Lower lobe of right lung (tissue), 2 donors: ENCODE data around the gene CD27. TPM values are rescaled to one million over a fixed set of nuclear protein-coding genes. Genes with fewer than 3 reads are reported as not detected.

ENCODE experiments used
- ATAC-seq, 2 donors: fragments of 200-7000 bp; cut with Tn5 transposase; one replicate each; pipeline ENCODE4 v1.9.1; 2020 to 2022; ENCODE audit warnings: mild to moderate bottlenecking in 2 of 2, moderate library complexity in 2 of 2
- DNase-seq: peaks from one replicate; pipeline ENCODE4 v3.0.0-alpha.2; 2020
- H3K27ac ChIP-seq: fragments of 200-600 bp; one replicate; pipeline ENCODE4 v1.8.0; 2022
- H3K27me3 ChIP-seq: fragments of 200-600 bp; one replicate; pipeline ENCODE4 v1.8.0; 2022; ENCODE audit warnings: low read depth
- H3K36me3 ChIP-seq: fragments of 200-600 bp; one replicate; pipeline ENCODE4 v1.8.0; 2022; ENCODE audit warnings: mild to moderate bottlenecking
- H3K4me1 ChIP-seq: fragments of 200-600 bp; one replicate; pipeline ENCODE4 v1.8.0; 2022
- H3K4me3 ChIP-seq: fragments of 200-600 bp; one replicate; pipeline ENCODE4 v1.8.0; 2022; ENCODE audit warnings: mild to moderate bottlenecking
- H3K9me3 ChIP-seq: fragments of 200-600 bp; one replicate; pipeline ENCODE4 v1.8.0; 2022
- CTCF ChIP-seq: fragments of 200-600 bp; IDR thresholded peaks from one replicate; pipeline ENCODE4 v1.8.0; 2022; ENCODE audit warnings: antibody characterized with exemption, mild to moderate bottlenecking
- intact Hi-C: fragments of 100-400 bp; cut with DNase I; formaldehyde crosslinking; loops from one replicate; pipeline ENCODE4 v1.11.0; 2022
- total RNA-seq: library from RNA; stranded (reverse); fragmentation: NEBNext Ultra II Directional; extraction: Animal tissue kit (Norgen Biotek cat#: 25700); gene quantifications from one replicate; pipeline ENCODE4 v1.2.1, GENCODE V29; 2021
- donor health status: DM: no; HTN: yes; CAD: no; lungs with severe emphysema.

Gene CD27
- total RNA-seq, 1 donor from 2014 or later: 2.3 TPM

- Histone ChIP-seq H3K27me3 (no peaks in the 10 kb centered on the region), H3K36me3 (peaks cover 98% of the 10 kb centered on the region), H3K27ac (peak overlapping the region; percentile 50), H3K9me3 (no peaks in the 10 kb centered on the region), H3K4me1 (peaks cover 56% of the 10 kb centered on the region), H3K4me3 (peak overlapping the region; percentile 7)
- no peak for TF ChIP-seq CTCF
- DNase-seq (peak; percentile 85), ATAC-seq (peak; percentile 82 to 86)
- intact Hi-C loops: no loop called here
Observed at GRCh38 chr12:6461401-6462233, 16.9 kb downstream of the CD27 start.

- Histone ChIP-seq H3K4me1 (peaks cover 56% of the 10 kb centered on the region), H3K36me3 (peaks cover 98% of the 10 kb centered on the region), H3K9me3 (no peaks in the 10 kb centered on the region), H3K27me3 (no peaks in the 10 kb centered on the region), H3K4me3 (peak overlapping the region; percentile 7), H3K27ac (peak overlapping the region; percentile 50)
- ATAC-seq: no peak
- TF ChIP-seq CTCF: no peak
- intact Hi-C loops: no loop called here
- no peak for DNase-seq
Observed at GRCh38 chr12:6462234-6462995, 17.7 kb downstream of the CD27 start.

GRCh38 chr12:6463216-6463615 is 18.5 kb downstream of the CD27 start:
- ATAC-seq (no peak), DNase-seq (no peak)
- no peak for TF ChIP-seq CTCF
- H3K36me3 ChIP-seq: peaks cover 92% of the 10 kb centered on the region
- no peaks in the 10 kb centered on the region for H3K9me3 ChIP-seq
- peak overlapping the region; percentile 46 for H3K27ac ChIP-seq
- no peaks in the 10 kb centered on the region for H3K27me3 ChIP-seq
- peaks cover 60% of the 10 kb centered on the region for H3K4me1 ChIP-seq
- H3K4me3 ChIP-seq: no peak overlapping the region
- intact Hi-C loops: no loop called here

- ATAC-seq: no peak
- Histone ChIP-seq H3K4me3 (no peak overlapping the region), H3K9me3 (no peaks in the 10 kb centered on the region), H3K4me1 (peaks cover 65% of the 10 kb centered on the region), H3K27me3 (no peaks in the 10 kb centered on the region), H3K27ac (peak overlapping the region; percentile 46), H3K36me3 (peaks cover 85% of the 10 kb centered on the region)
- no peak for DNase-seq
- TF ChIP-seq CTCF: no peak
- intact Hi-C loops: no loop called here
Observed at GRCh38 chr12:6463858-6464257, 19.1 kb downstream of the CD27 start.

GRCh38 chr12:6464531-6464930 is 19.8 kb downstream of the CD27 start:
- ATAC-seq (no peak), DNase-seq (no peak)
- H3K36me3 ChIP-seq: peaks cover 78% of the 10 kb centered on the region
- H3K9me3 ChIP-seq: no peaks in the 10 kb centered on the region
- intact Hi-C loops: no loop called here
- no peaks in the 10 kb centered on the region for H3K27me3 ChIP-seq
- no peak for TF ChIP-seq CTCF
- H3K4me3 ChIP-seq: no peak overlapping the region
- H3K27ac ChIP-seq: peak overlapping the region; percentile 46
- H3K4me1 ChIP-seq: peaks cover 72% of the 10 kb centered on the region
